H1 (cell line): Measurements from ENCODE around the gene JOSD1. TPM values are rescaled to one million over a fixed set of nuclear protein-coding genes. Genes with fewer than 3 reads are reported as not detected.

Experiments
- CREB1 ChIP-seq: IDR thresholded peaks from 2 replicates; pipeline ENCODE4 v1.6.1; 2012; ENCODE audit warnings: inconsistent platforms
- EGR1 ChIP-seq: IDR thresholded peaks from 2 replicates; pipeline ENCODE4 v1.6.1; 2011; ENCODE audit warnings: low read depth, low read length, borderline replicate concordance
- POLR2AphosphoS5 ChIP-seq: IDR thresholded peaks from 2 replicates; pipeline ENCODE4 v1.6.1; 2011; ENCODE audit warnings: low read depth, low read length
- RFX5 ChIP-seq: IDR thresholded peaks from 2 replicates; pipeline ENCODE4 v1.6.1; 2011; ENCODE audit warnings: low read depth, low read length, improper control_type of control experiment, borderline replicate concordance
- SAP30 ChIP-seq: fragments of 300-600 bp; sonication (generic); IDR thresholded peaks from 2 replicates; pipeline ENCODE4 v1.7.1; 2012; ENCODE audit warnings: low read length, moderate library complexity, mild to moderate bottlenecking, inconsistent platforms; ENCODE audit not compliant: insufficient read depth, insufficient replicate concordance
- polyA plus RNA-seq, 7 experiments: library from polyadenylated mRNA; depleted of rRNA in 3 of 7; stranded (reverse) in 5 of 7; unstranded in 2 of 7; fragments of >200 nt in 5 of 7; fragments of 200-250 nt in 2 of 7; gene quantifications; 1 replicate in 5 of 7; 2 replicates in 1 of 7; 4 replicates in 1 of 7; pipeline versions ENCODE4 v1.2.1 to v1.2.3, GENCODE V29; 2011 to 2013; ENCODE audit warnings: missing spikeins in 2 of 7, mixed read lengths in 2 of 7
- total RNA-seq: library from RNA; stranded (reverse); fragmentation: NEBNext Ultra II Directional; extraction: Animal tissue kit (Norgen Biotek cat#: 25700); gene quantifications from 2 replicates; pipeline ENCODE4 v1.2.1, GENCODE V29; 2021

The JOSD1 gene
- total and polyA plus RNA-seq, 2 of the 8 experiments (the other 6 are each of a cell fraction or from before 2014, with no cell fraction given) = 18.4 to 20.2 TPM

- no peak for TF ChIP-seq RFX5
- no peak for TF ChIP-seq EGR1
- no peak for TF ChIP-seq CREB1
- TF ChIP-seq SAP30 = no peak
- no peak for TF ChIP-seq POLR2AphosphoS5
These were observed 19.6 kb upstream of the JOSD1 start (continued) for GRCh38 chr22:38720350-38720749.
